Coronary artery (tissue), 2 donors: ENCODE results near the gene RBM33.

Experiments
- DNase-seq: peaks from one replicate; pipeline ENCODE4 v3.0.0-alpha.2; 2017; ENCODE audit warnings: low spot score
- H3K27ac ChIP-seq, 2 donors: fragments of 200-600 bp; sonication (generic); one replicate each; pipeline ENCODE4 v1.5.1; 2016 to 2019
- H3K4me3 ChIP-seq: fragments of 200-600 bp; sonication (generic); 2 replicates; pipeline ENCODE4 v1.5.1; 2016; ENCODE audit warnings: mild to moderate bottlenecking, moderate library complexity
- TF ChIP-seq, protein P1 (sequence below): fragments of 200-600 bp; sonication (generic); IDR thresholded peaks from one replicate; pipeline ENCODE4 v1.5.1; 2019; ENCODE audit warnings: antibody characterized with exemption

RBM33 gene

GRCh38 chr7:155802291-155802690 is 157.8 kb downstream of the RBM33 start:
- DNase-seq, result no peak
- Histone ChIP-seq H3K4me3 (no peak overlapping the region), H3K27ac (no peak overlapping the region)
- TF ChIP-seq, protein P1, sequence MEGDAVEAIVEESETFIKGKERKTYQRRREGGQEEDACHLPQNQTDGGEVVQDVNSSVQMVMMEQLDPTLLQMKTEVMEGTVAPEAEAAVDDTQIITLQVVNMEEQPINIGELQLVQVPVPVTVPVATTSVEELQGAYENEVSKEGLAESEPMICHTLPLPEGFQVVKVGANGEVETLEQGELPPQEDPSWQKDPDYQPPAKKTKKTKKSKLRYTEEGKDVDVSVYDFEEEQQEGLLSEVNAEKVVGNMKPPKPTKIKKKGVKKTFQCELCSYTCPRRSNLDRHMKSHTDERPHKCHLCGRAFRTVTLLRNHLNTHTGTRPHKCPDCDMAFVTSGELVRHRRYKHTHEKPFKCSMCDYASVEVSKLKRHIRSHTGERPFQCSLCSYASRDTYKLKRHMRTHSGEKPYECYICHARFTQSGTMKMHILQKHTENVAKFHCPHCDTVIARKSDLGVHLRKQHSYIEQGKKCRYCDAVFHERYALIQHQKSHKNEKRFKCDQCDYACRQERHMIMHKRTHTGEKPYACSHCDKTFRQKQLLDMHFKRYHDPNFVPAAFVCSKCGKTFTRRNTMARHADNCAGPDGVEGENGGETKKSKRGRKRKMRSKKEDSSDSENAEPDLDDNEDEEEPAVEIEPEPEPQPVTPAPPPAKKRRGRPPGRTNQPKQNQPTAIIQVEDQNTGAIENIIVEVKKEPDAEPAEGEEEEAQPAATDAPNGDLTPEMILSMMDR, result no peak

DNA sequence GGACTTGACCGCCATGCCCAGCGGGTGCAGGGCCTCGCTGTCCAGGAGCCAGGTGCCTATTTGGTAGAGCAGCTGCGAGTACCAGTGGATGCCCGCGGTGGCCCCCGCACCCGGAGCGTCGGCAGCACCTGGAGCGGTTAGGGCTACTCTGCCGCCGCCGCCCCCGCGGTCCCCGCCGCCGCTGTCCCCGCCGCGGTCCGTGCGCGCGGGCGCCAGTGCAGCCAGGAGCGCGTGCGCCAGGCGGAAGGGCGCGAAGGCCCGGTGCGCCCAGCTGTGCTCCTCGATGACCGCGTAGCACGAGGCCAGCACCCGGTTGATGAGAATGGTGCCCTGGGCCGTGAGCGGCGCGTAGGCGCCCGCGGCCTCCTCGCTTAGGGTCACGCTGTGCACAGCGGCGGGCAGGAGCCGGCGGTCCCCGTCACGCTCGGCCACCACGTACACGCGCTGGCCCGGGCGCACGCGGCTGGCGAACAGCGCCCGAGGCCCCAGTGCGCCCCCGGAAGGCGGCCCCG is 158.5 kb downstream of the RBM33 start:
- H3K4me3 ChIP-seq, result peak overlapping the region; percentile 55
- no peak for DNase-seq

GRCh38 chr7:155803418-155804376 is 159.2 kb downstream of the RBM33 start:
- H3K27ac ChIP-seq, result no peak overlapping the region
- DNase-seq, result no peak
- TF ChIP-seq, protein P1, result no peak
- peak overlapping the region; percentile 55 for H3K4me3 ChIP-seq

More for the DNA sequence above, 158.5 kb downstream of the RBM33 start:
- TF ChIP-seq, protein P1, result no peak
- no peak overlapping the region for H3K27ac ChIP-seq

DNA sequence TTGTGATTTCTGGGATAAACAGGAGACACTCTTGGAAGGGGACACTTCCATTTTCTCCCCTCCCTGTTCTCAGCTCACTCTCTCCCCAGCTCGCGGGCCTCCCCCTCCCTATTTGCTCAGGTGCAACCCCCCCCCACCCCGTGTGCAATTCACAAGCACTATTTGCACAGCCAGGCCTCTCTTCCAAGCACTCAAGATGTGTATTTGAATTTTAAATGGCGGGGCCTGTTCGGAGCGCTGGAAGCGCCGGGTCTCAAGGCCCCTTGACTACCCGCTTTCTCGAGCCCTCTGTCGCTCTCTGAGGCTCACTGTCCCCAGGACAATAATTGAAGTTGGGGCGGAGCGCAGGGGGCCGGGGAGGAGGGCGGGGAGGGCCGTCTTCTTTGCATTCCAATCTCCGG is 160.0 kb downstream of the RBM33 start:
- DNase-seq, result no peak
- TF ChIP-seq, protein P1, result no peak
- H3K4me3 ChIP-seq, result peak overlapping the region; percentile 55
- no peak overlapping the region for H3K27ac ChIP-seq

- H3K4me3 ChIP-seq, result peak overlapping the region; percentile 55
- no peak for DNase-seq
- no peak overlapping the region for H3K27ac ChIP-seq
- TF ChIP-seq, protein P1, result no peak
Observed at GRCh38 chr7:155804897-155805825, 160.7 kb downstream of the RBM33 start.

DNA sequence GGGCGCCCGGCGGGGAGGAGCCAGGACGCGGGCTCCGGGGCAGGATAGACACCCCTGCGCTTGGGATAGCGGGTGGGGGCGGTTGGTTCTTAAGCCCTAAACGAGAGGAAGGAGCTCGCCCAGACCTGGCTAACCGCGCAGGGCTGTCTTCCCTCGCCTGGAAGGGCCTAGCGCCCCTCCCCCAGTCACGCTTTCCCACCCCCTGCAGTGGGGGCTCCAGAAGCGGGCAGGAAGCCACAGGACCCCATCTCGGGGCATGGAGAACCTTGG is 161.3 kb downstream of the RBM33 start:
- TF ChIP-seq, protein P1, result no peak
- peak overlapping the region; percentile 55 for H3K4me3 ChIP-seq
- H3K27ac ChIP-seq, result no peak overlapping the region
- no peak for DNase-seq
